Measurements from ENCODE around the gene CHMP4B.

CHMP4B gene

DNA sequence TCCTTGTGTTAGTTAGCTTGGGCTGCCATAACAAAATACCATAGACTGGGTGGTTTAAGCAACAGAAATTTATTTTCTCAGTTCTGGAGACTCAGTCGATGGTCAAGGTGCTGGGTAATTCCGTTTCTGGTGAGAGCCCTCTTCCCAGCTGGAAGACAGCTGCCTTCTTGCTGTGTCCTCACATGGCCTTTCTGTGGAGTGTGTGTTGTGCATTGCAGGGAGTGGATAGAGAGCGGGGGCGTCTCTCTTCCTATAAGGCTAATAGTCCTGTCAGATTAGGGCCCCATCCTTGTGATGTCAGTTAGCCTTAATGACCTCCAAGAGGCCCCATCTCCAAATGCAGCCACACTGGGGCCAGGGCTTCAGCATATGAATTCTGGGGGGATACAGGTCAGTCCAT is 19.2 kb downstream of the CHMP4B start:
- 96% methylated on average over 4 of the region's 4 CpGs for WGBS
- H3K9ac ChIP-seq (ENCODE audit: low read depth, low read length), result no peak overlapping the region
- H3K27ac ChIP-seq (ENCODE audit: low read depth, low read length), result no peak overlapping the region

DNA sequence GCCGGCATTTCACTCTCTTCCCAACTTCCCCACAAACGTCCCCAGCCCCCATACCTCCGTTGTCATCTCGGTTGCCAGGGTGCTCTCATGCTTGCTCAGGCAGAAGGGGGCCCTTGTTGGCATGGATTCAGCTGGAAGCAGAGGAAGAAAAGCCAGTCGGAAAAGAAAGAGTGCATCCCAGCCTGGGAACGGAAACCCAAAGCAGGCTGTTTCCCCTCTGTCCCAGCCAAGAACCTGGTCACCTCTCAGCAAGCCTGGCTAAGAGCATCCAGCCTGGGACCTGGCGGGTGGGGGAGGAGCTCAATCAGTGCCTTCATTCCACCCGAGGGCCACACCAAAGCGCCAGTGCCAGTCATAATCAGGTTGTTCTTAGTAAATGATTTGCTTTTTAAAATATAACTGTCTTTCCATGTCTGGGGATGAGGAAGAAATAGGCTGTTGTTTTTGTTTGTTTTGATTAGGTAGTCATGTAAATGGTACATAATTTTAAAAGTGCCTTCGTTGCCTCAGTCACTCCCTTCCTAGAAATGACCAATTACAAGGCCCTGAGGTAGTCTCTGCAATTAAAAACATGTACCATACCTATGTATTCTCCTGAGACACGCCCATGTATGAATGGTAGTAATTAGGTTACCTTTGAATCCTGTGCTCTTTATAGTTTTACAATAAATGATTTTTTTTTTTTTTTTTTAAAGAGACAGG is 21.1 kb downstream of the CHMP4B start:
- Histone ChIP-seq H3K9ac (ENCODE audit: low read depth, low read length) (no peak overlapping the region), H3K9me3 (ENCODE audit: insufficient read depth, low read depth, low read length) (no peaks in the 10 kb centered on the region), H3K36me3 (ENCODE audit: insufficient read depth, low read length) (no peaks in the 10 kb centered on the region; the same call in 1 of the 2 replicates), H3K27ac (ENCODE audit: low read depth, low read length) (no peak overlapping the region), H3K4me3 (ENCODE audit: low read length) (no peak overlapping the region), H3K27me3 (ENCODE audit: insufficient read depth, low read length) (no peaks in the 10 kb centered on the region), H3K4me1 (ENCODE audit: insufficient read depth, low read length) (peaks cover 18% of the 10 kb centered on the region)
- 73% methylated on average over 10 of the region's 11 CpGs for WGBS

More for the DNA sequence above, 19.2 kb downstream of the CHMP4B start:
- no peaks in the 10 kb centered on the region for H3K9me3 ChIP-seq (ENCODE audit: insufficient read depth, low read depth, low read length)
- no peaks in the 10 kb centered on the region for H3K27me3 ChIP-seq (ENCODE audit: insufficient read depth, low read length)
- no peak overlapping the region for H3K4me3 ChIP-seq (ENCODE audit: low read length)
- peaks cover 33% of the 10 kb centered on the region for H3K4me1 ChIP-seq (ENCODE audit: insufficient read depth, low read length)
- no peaks in the 10 kb centered on the region; the same call in 1 of the 2 replicates for H3K36me3 ChIP-seq (ENCODE audit: insufficient read depth, low read length)

DNA sequence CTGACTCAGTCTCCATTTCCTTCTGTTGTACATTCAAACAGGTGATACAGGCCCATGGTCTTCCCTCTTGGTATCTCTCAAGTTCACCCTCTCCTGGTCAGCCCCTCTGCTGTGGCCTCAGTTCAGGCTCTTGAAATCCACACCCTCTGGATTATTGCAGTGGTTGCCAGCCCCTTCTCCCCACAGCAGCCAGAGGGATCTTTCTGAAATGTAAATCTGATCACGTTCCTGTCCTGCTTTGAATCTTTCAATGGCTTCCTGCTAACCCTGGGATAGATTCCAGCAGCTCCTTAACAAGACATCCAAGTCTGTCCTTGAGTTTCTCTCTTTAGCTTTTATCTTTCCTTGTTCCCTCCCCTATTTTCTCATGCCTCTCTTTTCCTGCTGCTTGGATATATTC is 22.2 kb downstream of the CHMP4B start:
- H3K36me3 ChIP-seq (ENCODE audit: insufficient read depth, low read length), result no peaks in the 10 kb centered on the region; the same call in 1 of the 2 replicates
- no peak overlapping the region for H3K27ac ChIP-seq (ENCODE audit: low read depth, low read length)
- H3K9ac ChIP-seq (ENCODE audit: low read depth, low read length), result no peak overlapping the region

DNA sequence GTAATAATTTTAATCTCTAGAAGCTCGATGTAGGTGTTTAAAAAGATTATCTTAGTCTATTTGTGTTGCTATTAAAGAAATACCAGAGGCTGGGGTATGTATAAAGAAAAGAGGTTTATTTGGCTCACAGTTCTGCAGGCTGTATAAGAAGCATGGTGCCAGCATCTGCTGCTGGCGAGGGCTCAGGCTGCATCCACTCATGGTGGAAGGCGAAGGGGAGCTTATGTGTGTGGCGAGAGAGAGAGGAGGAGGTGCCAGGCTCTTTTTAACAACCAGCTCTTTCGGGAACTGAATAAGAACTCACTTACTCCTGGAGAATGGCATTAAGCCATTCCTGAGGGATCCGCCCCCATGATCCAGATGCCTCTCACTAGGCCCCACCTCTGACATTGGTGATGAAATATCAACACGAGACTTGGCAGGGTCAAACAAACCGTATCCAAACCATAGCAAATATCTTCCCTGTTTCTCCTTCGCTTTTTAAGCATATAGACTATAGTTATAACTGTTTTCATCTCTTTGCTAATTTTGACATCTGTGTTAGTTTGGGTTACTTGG is 24.5 kb downstream of the CHMP4B start:
- peaks cover 14% of the 10 kb centered on the region for H3K4me1 ChIP-seq (ENCODE audit: insufficient read depth, low read length)
- H3K9ac ChIP-seq (ENCODE audit: low read depth, low read length), result no peak overlapping the region
- H3K27ac ChIP-seq (ENCODE audit: low read depth, low read length), result no peak overlapping the region
- H3K27me3 ChIP-seq (ENCODE audit: insufficient read depth, low read length), result no peaks in the 10 kb centered on the region
- no peak overlapping the region for H3K4me3 ChIP-seq (ENCODE audit: low read length)
- WGBS, result 89% methylated on average over 8 of the region's 9 CpGs
- H3K9me3 ChIP-seq (ENCODE audit: insufficient read depth, low read depth, low read length), result no peaks in the 10 kb centered on the region
- H3K36me3 ChIP-seq (ENCODE audit: insufficient read depth, low read length), result no peaks in the 10 kb centered on the region; the same call in 1 of the 2 replicates

More for the DNA sequence above, 22.2 kb downstream of the CHMP4B start:
- 17% methylated on average over 1 of the region's 1 CpG for WGBS
- H3K4me3 ChIP-seq (ENCODE audit: low read length), result no peak overlapping the region
- H3K9me3 ChIP-seq (ENCODE audit: insufficient read depth, low read depth, low read length), result no peaks in the 10 kb centered on the region
- H3K27me3 ChIP-seq (ENCODE audit: insufficient read depth, low read length), result no peaks in the 10 kb centered on the region
- peaks cover 18% of the 10 kb centered on the region for H3K4me1 ChIP-seq (ENCODE audit: insufficient read depth, low read length)

DNA sequence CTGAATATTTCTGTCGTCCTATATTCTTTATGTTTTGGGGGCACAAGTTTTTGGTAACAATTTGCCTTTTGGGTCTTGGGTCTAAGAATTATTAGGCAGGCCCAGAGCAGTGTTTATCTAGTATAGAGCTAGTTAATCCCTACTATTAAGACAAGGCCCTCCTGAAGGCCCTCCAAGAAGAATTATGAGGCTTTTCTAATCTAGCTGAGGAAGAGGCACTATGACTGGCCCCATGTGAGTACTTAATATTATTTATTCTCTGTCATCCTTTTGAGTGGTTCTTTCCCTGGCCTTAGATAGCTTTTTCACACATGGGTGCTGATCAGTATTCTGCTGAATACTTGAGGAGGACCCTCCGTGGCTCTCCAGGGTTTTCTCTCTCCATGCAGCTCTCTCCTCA is 25.1 kb downstream of the CHMP4B start:
- Histone ChIP-seq H3K4me1 (ENCODE audit: insufficient read depth, low read length) (peaks cover 14% of the 10 kb centered on the region), H3K9me3 (ENCODE audit: insufficient read depth, low read depth, low read length) (no peaks in the 10 kb centered on the region), H3K27me3 (ENCODE audit: insufficient read depth, low read length) (no peaks in the 10 kb centered on the region), H3K36me3 (ENCODE audit: insufficient read depth, low read length) (no peaks in the 10 kb centered on the region; the same call in 1 of the 2 replicates), H3K9ac (ENCODE audit: low read depth, low read length) (no peak overlapping the region), H3K4me3 (ENCODE audit: low read length) (no peak overlapping the region), H3K27ac (ENCODE audit: low read depth, low read length) (no peak overlapping the region)
- WGBS, result 93% methylated on average over 2 of the region's 2 CpGs

DNA sequence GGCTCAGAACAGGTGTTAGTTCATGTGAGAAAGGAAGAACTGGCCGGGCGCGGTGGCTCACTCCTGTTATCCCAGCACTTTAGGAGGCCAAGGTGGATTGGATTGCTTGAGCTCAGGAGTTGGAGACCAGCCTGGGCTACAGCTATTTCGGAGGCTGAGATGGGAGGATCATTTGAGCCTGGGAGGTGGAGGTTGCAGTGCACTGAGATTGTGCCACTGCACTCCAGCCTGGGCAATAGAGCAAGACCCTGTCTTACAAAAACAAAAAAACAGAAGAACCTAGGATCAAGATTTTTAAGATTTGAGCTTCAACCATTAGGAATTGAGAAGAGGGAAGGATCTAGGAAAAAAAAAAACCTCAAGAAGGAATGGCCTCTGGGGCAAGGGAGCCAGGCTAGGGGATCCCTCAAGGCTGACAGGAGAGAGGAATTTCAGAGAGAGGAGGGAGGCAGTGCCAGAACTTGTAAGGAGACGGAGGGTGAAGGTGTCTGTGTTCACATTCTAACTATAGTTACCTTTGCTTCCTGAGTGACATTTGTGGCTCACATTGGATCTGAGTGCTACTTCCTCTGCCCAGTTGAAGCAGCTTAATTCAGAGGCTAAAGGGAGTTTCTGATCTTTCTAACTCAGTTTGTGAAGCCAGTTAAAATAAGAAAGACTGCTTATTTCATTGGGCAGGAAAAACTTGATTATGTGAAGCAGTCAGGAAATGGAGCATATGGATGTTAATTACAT is 26.1 kb downstream of the CHMP4B start:
- Histone ChIP-seq H3K9ac (ENCODE audit: low read depth, low read length) (no peak overlapping the region), H3K36me3 (ENCODE audit: insufficient read depth, low read length) (no peaks in the 10 kb centered on the region; the same call in 1 of the 2 replicates), H3K4me3 (ENCODE audit: low read length) (no peak overlapping the region), H3K27me3 (ENCODE audit: insufficient read depth, low read length) (no peaks in the 10 kb centered on the region), H3K4me1 (ENCODE audit: insufficient read depth, low read length) (peaks cover 16% of the 10 kb centered on the region), H3K27ac (ENCODE audit: low read depth, low read length) (no peak overlapping the region), H3K9me3 (ENCODE audit: insufficient read depth, low read depth, low read length) (no peaks in the 10 kb centered on the region)
- WGBS, result 97% methylated on average over 5 of the region's 5 CpGs

DNA sequence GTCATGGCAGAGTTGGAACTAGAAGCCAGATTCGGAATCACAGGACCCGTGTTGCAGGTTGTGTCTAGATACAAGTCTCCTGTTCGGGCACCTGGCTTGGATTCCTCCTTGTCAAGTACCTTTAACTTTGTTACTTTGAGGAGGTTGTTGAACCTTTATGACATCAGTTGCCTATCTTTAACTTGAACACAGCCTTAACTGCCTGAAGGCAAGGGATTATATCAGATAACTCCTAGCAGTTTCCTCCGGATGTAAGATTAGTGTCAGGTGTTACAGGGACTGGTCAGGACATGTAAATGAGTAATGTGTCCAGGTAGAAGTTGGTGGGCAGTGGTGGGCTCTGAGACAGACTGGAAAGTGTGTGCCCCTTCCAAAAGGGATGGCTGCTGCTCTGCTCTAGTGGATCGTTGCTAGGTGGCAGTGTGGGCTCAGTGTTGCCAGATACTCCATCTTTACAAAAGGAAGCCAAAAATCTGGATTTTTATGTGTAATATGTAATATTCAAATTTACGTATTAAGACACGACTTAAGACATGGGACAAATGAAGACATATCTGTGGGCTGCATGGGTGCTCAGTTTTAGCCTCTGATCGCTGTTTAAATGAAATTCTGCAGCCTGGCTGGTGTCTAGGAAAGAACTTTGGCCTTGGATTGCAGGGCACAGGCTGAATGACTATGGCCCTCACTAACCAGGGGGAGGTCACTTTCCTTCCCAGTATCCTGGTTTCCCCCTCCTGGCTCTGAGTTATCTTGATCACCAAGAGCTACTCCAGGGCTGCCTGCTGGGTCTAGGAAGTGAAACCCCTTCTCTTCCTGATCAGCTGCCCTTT is 27.1 kb downstream of the CHMP4B start:
- H3K36me3 ChIP-seq (ENCODE audit: insufficient read depth, low read length), result no peaks in the 10 kb centered on the region; the same call in 1 of the 2 replicates
- H3K27me3 ChIP-seq (ENCODE audit: insufficient read depth, low read length), result no peaks in the 10 kb centered on the region
- no peak overlapping the region for H3K4me3 ChIP-seq (ENCODE audit: low read length)
- H3K9me3 ChIP-seq (ENCODE audit: insufficient read depth, low read depth, low read length), result no peaks in the 10 kb centered on the region
- no peak overlapping the region for H3K27ac ChIP-seq (ENCODE audit: low read depth, low read length)
- no peak overlapping the region for H3K9ac ChIP-seq (ENCODE audit: low read depth, low read length)
- H3K4me1 ChIP-seq (ENCODE audit: insufficient read depth, low read length), result peaks cover 22% of the 10 kb centered on the region
- WGBS, result 88% methylated on average over 8 of the region's 8 CpGs

DNA sequence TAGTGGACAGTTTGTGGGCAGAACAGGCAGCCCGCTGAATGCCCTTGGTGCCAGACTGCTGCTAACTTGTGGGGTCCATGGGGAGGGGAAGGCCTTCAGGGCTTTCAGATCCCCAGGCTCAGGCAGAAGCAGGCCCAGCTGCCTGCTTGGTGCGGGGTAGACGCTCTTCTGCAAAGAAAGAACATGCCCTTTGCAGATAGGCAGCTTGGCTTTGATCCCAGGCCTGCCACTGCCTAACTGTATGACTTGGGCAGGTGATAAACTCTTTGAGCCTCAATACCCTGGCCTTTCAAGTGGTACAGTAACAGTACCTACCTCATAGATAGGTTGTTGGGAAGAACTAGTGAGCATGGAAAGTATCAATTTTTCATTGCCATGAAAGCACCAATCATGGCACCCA is 28.4 kb downstream of the CHMP4B start:
- no peak overlapping the region for H3K9ac ChIP-seq (ENCODE audit: low read depth, low read length)
- WGBS, result 96% methylated on average over 3 of the region's 3 CpGs
- no peaks in the 10 kb centered on the region; the same call in 1 of the 2 replicates for H3K36me3 ChIP-seq (ENCODE audit: insufficient read depth, low read length)
- H3K27ac ChIP-seq (ENCODE audit: low read depth, low read length), result no peak overlapping the region
- no peak overlapping the region for H3K4me3 ChIP-seq (ENCODE audit: low read length)
- no peaks in the 10 kb centered on the region for H3K27me3 ChIP-seq (ENCODE audit: insufficient read depth, low read length)
- peaks cover 26% of the 10 kb centered on the region for H3K4me1 ChIP-seq (ENCODE audit: insufficient read depth, low read length)
- no peaks in the 10 kb centered on the region for H3K9me3 ChIP-seq (ENCODE audit: insufficient read depth, low read depth, low read length)

DNA sequence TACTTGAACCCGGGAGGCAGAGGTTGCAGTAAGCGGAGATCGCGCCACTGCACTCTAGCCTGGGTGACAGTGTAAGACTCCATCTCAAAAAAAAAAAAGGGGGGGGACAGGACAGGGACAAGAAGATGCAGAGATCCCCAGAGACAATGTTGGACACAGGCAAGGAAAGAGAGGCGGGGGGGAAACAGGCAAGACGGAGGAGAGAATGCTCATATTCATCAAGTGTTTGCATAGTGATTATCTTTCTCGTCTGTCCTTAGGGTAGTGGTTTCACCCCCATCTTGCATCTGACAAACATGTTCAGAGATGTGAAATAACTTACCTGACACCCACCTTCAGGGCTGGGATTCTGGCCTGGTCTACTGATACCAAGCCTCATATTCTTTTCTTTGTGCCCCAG is 29.0 kb downstream of the CHMP4B start:
- Histone ChIP-seq H3K4me3 (ENCODE audit: low read length) (no peak overlapping the region), H3K27me3 (ENCODE audit: insufficient read depth, low read length) (no peaks in the 10 kb centered on the region), H3K27ac (ENCODE audit: low read depth, low read length) (no peak overlapping the region), H3K9me3 (ENCODE audit: insufficient read depth, low read depth, low read length) (no peaks in the 10 kb centered on the region), H3K9ac (ENCODE audit: low read depth, low read length) (no peak overlapping the region), H3K4me1 (ENCODE audit: insufficient read depth, low read length) (peaks cover 26% of the 10 kb centered on the region), H3K36me3 (ENCODE audit: insufficient read depth, low read length) (no peaks in the 10 kb centered on the region; the same call in 1 of the 2 replicates)
- 93% methylated on average over 7 of the region's 7 CpGs for WGBS

DNA sequence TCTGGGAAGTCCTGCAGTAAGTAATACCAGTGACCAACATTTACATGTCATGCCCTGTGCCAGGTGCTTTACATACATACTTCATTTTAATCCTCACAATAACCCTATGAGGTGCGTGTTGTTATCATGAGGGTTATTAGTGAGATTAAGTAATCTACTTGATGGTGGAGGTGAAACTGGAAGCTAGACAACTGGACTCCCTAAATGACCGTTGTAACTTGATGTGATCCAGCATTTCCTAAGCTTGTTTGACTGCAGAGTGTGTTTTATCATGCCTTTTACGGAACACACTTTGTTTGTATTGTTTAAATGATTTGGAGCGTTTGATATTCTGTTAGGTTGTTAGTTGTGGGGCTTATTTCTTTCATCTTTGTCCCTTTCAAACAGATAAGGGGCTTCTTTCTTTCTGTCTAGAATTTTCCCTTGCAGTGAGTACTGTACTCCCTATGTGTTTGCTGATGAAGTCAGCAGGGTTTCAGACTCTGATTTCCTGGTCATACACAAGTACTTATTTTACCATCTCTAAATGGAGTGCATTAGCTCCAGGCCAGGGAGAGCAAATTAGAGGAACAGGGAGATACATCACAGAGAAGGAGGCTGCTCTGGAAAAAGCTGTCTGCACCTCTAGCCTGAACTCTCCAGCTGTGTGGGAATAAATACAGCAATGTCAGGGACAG is 29.7 kb downstream of the CHMP4B start:
- Histone ChIP-seq H3K27me3 (ENCODE audit: insufficient read depth, low read length) (no peaks in the 10 kb centered on the region), H3K9me3 (ENCODE audit: insufficient read depth, low read depth, low read length) (no peaks in the 10 kb centered on the region), H3K4me1 (ENCODE audit: insufficient read depth, low read length) (peaks cover 28% of the 10 kb centered on the region), H3K36me3 (ENCODE audit: insufficient read depth, low read length) (no peaks in the 10 kb centered on the region), H3K27ac (ENCODE audit: low read depth, low read length) (no peak overlapping the region), H3K9ac (ENCODE audit: low read depth, low read length) (no peak overlapping the region), H3K4me3 (ENCODE audit: low read length) (no peak overlapping the region)
- WGBS, result 88% methylated on average over 4 of the region's 4 CpGs

All from HUES64 (cell line).